ENCODE measurements around the gene GPR17.

Gene GPR17

GRCh38 chr2:127604986-127605385 is 41.0 kb upstream of the GPR17 start:
- H3K4me3 ChIP-seq (replicated peaks; ENCODE audit: low read depth, low read length), result no peak overlapping the region
- no peak for TF ChIP-seq CTCF (IDR thresholded peaks at IDR 0.05; ENCODE audit: low read depth, low read length, missing control alignments)
- DNase-seq (ENCODE audit: extremely low read depth, low read depth), result no peak

- no peak overlapping the region for H3K4me3 ChIP-seq (replicated peaks; ENCODE audit: low read depth, low read length)
- no peak for DNase-seq (ENCODE audit: extremely low read depth, low read depth)
- no peak for TF ChIP-seq CTCF (IDR thresholded peaks at IDR 0.05; ENCODE audit: low read depth, low read length, missing control alignments)
Measured at GRCh38 chr2:127605691-127606263, 40.2 kb upstream of the GPR17 start.

GRCh38 chr2:127606625-127607398 is 39.1 kb upstream of the GPR17 start:
- DNase-seq (ENCODE audit: extremely low read depth, low read depth), result no peak
- no peak overlapping the region for H3K4me3 ChIP-seq (replicated peaks; ENCODE audit: low read depth, low read length)
- no peak for TF ChIP-seq CTCF (IDR thresholded peaks at IDR 0.05; ENCODE audit: low read depth, low read length, missing control alignments)

GRCh38 chr2:127607399-127607908 is 38.5 kb upstream of the GPR17 start:
- H3K4me3 ChIP-seq (replicated peaks; ENCODE audit: low read depth, low read length), result no peak overlapping the region
- TF ChIP-seq CTCF (IDR thresholded peaks at IDR 0.05; ENCODE audit: low read depth, low read length, missing control alignments), result no peak
- no peak for DNase-seq (ENCODE audit: extremely low read depth, low read depth)

- no peak for DNase-seq (ENCODE audit: extremely low read depth, low read depth)
- no peak for TF ChIP-seq CTCF (IDR thresholded peaks at IDR 0.05; ENCODE audit: low read depth, low read length, missing control alignments)
- H3K4me3 ChIP-seq (replicated peaks; ENCODE audit: low read depth, low read length), result no peak overlapping the region
Measured at GRCh38 chr2:127608061-127609030, 37.6 kb upstream of the GPR17 start.

- no peak for DNase-seq (ENCODE audit: extremely low read depth, low read depth)
- H3K4me3 ChIP-seq (replicated peaks; ENCODE audit: low read depth, low read length), result no peak overlapping the region
- no peak for TF ChIP-seq CTCF (IDR thresholded peaks at IDR 0.05; ENCODE audit: low read depth, low read length, missing control alignments)
Measured at GRCh38 chr2:127609031-127609751, 36.8 kb upstream of the GPR17 start.
